Suppressor macrophage treated with lipopolysaccharide for 4 hours (primary cell): ENCODE data around the gene RNF14.
"Not testable (repeated sequence)": the region's sequence is repeated elsewhere in the genome, so short reads cannot be mapped to it uniquely, and the experiment has no call there.

Experiments used
- DNase-seq: peaks from one replicate; pipeline ENCODE4 v3.0.0-alpha.2; 2020

RNF14 gene

DNA sequence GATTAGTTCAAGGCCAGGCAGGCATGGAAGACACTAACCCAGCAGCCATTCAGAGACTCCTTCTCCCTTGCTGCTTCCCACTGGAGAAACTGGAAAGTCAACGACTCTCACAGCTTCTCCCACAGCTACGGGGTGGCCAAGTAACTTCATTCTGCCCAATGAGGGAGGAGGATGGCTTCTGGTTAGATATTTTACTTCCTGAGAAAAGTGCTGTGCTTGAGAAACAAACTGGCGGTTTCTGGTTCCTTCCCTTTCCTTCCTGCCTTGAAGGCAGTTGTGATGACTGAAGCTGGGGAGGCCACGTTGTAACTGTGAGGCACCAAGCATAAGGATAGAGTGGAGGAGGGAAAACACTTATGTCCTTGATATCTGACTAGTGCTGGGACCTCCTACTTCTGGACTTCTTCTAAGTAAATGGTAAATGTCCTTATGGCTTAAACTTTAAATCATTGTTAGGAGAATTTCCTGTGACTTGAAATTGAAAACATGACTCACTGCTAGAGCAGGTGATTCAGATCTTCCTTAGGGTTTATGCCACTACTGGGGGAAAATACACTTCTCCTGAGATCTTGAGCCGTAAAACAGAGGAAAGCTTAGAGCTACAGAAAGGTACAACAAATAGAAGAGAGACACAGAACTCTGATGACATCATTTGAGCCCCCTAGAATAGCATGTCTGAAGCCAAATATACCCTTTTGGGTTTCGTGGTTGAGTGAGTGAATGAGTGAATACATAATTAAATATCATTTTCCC is 47.1 kb downstream of the RNF14 start:
- DNase-seq: peak; percentile 80

DNA sequence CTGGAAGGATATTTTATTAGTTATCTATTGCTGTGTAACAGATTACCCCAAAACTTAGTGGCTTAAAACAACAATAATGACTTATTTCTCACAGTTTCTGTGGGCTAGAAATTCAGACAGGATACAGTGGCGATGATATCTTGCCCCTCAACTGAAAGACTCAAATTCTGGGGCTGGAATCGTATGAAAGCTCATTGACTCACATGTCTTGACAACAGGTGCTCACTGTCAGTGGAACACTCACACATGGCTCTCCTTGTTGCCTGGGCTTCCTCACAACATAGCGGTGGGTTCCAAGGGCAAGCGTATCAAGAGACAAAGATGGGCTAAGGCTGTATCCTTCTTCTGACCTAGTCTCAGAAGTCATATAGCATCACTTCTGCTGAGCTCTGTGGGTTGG is 47.7 kb downstream of the RNF14 start:
- DNase-seq: no peak

DNA sequence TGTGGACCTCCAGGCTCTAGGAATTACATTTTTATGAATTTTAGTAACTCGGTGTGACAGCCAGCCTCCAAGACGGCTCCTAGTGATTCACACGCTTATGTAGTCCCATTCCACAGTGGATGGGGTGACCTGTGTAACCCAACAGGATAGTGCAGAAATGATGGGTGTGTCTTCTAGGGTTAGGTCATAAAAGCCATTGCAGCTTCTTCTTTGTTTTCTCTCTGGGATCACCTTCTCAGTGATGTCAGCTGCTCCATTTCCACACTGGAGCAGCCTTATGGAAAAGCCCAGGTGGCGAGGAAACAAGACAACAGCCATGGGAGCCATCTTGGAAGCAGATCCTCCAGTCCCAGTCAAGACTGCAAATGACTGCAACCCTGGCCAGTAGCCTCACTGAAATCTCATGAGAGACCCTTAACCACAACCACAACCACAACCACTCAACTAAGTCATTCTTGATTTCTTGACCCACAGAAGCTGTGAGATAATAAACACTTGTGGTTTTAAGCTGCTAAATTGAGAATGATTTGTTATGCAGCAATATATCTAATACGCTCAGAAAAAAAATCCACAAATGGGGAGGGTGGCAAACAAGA is 49.0 kb downstream of the RNF14 start:
- DNase-seq: no peak

DNA sequence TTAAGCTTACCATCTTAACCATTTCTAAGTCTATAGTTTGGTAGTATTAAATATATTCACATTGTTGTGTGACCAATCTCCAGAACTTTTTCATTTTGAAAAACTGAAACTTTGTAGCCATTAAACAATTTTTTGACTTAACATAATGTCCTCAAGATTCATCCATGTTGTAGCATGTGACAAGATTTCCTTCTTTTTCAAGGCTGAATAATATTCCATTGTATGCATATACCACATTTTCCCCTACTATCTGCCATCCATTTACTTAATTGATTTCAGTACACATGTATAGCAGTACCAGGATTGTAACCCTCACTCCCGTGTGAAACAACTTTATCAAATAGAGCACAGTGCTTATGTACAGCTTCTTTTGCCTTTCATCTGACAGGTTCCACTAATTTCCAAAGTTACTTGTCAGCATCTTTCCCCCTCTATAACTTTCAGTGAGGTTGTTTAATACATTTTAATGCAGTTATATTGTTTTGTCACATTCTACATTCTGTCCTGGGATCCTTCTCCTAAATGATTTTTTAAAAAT is 51.3 kb downstream of the RNF14 start:
- no peak for DNase-seq

DNA sequence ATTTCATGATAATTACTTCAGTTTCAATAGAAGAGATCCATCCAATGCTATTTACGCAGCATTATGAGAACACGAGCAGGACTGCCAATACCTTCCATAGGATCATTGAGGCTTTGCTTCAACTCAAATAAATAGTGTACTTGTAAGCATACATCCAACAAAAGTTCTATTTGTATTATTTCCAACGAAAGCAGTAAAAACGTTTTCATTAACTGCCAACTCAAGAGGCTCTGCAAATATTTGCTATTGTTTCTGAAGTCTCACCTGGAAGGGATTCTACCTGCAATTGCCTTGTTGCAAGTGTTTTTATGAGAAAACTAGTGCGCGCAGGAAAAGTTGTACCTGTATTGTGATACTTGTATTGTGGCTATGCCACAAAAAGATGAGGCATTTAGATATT is 54.9 kb downstream of the RNF14 start:
- DNase-seq: no peak

DNA sequence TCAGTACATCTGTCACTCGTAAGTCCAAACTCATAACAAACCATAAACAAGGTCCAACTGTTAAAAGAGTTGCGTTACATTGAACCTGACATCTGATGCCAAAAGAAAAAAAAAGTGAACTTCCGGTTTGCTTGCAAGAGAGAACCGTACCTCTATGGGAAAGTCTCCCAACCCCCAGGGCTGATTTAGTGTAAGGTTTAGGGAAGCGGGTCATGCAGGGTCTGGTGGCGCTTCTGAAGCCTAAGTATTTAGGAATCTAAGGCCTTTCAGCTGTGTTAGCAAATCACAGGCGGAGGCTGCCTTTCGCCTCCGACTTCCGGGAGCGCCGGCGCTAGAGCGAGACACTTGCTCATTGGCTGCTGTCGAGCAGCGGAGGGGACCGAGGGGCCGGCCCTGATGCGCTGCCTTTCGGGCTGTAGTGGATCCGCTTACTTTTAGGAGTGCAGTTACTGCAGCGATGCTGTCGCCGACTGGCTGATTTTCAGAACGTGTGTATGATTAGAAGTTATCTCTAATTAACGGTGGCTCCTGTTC is 55.9 kb downstream of the RNF14 start:
- peak; percentile 89 for DNase-seq

DNA sequence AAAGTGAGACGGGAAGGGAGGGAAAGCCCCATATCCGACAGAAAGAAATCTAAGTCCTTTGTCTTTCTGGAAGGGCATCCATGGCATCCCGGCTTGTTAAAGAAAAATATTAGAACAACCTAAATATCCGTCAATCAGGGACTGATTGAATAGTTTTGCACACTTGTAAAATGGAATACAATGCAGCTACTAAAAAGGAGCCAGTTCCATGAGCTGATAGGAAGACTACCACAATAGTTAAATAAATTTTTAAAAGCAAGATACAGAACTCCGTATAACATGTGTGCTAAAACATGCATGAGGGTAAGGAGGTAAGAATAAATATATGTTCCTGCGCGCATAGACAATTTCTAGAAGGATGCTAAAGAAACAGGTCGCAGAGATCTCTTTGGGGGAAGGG is 56.7 kb downstream of the RNF14 start:
- no peak for DNase-seq

DNA sequence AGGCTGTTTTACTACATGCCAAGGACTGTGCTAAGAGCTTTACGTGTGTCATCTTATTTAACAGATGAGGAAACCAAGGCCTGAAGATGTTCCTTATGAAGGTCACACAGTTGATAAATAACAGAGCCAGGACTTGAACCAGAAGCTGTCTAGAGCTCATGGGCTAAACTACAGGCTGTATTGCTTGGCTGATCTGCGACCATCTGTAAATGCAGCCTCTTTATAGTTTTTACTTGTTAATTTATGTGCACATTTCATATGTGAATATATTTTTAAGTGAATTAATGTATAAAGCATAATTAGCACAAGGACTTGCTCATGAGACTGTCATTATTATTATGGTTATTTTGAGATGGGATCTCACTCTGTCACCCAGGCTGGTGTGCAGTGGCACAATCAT is 63.2 kb downstream of the RNF14 start:
- DNase-seq: no peak

DNA sequence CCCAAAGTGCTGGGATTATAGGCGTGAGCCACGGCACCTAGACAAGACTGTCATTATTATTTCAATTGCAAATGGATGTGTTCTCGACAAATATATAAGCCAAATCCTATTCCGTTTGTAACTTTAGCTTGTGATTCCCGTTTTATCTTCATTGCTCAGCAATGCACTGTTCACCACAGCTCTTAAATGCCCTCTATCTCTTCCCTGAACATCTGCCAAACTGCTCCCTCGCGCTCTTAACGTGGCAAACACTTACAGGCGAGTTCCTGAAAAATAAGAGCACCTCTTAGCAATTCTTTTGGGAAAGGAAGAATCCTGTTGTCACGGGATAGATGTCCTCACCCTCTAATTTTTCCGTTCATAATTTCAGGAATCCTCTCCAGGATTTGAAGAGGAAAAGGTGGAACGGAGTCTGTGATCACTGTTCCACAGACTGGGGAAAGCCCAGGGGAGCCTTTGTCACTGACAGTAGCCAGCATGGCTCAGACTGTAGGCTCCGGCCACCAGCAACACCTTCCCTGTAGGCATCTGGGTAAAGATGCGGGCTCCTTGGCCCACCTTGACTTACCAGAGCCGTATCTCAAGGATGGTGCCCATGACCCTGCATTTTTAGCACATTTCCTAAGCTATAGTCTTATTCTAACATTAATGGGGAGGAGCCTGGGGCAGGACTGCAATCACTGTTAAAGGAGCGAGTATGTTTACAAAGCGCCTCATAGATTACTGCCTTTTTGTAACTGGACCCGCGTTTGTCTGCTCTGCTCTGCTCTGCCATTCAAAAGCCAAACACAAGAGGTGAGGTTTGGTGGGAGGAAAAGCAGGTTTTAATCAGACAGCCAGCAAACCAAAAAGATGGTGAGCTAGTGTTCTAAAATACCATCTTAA is 64.1 kb downstream of the RNF14 start:
- no peak for DNase-seq

DNA sequence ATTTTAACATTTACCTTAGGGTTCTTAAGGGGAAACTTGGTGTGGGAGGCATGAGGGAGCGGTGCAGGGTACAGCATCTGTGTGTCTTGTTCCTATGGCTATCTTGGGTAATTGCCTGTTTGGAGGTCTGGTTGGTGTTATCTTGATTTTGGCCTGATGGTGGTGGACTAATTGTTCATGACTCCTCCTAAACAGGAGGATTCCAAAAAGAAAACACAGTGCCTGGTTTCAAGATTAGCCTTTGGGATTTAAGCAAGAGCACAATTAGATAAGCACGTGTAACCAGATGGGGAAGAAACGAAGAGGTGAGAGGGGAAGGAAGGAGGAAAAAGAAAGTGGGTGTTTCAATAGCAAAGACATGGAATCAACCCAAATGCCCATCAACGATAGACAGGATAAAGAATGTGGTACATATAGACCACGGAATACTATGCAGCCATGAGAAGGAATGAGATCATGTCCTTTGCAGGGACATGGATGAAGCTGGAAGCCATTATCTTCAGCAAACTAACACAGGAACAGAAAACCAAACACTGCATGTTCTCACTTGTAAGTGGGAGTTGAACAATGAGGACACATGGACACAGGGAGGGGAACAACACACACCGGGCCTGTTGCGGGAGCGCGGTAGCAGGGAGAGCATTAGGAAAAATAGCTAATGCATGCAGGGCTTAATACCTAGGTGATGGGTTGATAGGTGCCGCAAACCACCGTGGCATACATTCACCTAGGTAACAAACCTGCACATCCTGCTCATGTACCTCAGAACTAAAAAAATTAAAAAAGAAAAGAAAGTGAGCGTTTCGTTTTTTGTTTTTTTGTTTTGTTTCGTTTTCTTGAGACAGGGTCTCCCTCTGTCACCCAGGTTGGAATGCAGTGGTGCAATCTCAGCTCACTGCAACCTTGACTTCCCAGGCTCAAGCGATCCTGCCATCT is 65.0 kb downstream of the RNF14 start:
- not testable (repeated sequence) for DNase-seq

DNA sequence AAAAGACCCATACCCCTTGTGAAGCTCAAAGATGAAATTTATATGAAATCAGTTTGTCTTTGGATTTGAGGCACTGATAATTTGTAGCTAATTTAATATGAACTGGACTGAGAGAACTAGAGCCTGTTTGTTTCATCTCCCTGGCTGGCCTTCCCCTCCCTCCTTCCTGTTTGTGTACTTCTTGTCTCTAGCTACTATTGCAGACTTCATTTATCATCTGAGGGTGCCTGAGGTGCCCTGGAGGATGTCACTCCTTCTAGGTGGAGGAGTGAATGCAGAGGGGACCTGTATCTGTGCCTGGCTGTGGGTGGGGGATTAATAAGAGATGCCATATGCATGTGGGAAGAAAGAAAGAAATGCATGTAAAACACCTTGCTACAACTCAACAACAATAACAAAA is 66.1 kb downstream of the RNF14 start:
- no peak for DNase-seq

DNA sequence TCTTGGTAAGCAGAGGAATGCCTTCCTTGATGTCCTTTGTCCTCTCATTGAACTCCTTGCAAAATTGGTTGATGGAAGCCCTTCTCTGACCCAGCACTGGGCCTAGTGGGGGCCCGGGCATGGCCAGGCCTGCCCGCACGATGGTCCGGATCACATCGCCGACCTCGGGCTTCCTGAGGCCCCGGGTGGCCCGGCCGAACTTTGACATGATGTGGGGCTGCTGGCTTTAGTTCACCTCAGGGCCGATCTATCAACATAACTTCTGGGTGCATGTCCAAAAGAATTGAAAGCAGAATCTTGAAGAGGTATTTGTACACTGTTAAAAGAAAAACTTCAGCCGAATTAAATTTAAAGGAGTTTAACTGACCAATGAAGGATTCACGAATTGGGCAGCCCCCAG is 68.0 kb downstream of the RNF14 start:
- no peak for DNase-seq

DNA sequence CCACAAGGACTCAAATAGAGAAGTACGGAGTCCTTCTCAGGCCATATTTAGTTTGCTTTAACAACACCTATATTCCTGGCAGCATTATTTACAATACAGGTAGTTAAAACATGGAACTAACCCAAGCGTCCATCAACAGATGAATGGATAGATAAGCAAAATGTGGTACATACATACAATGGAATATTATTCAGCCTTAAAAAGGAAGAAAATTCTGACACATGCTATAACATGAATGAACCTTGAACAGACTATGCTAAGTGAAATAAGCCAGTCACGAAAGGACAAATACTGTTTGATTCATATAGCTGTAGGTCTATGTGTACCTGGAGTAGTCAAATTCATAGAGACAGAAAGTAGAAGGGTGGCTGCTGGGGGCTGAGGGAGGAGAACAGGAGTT is 68.7 kb downstream of the RNF14 start:
- not testable (repeated sequence) for DNase-seq

DNA sequence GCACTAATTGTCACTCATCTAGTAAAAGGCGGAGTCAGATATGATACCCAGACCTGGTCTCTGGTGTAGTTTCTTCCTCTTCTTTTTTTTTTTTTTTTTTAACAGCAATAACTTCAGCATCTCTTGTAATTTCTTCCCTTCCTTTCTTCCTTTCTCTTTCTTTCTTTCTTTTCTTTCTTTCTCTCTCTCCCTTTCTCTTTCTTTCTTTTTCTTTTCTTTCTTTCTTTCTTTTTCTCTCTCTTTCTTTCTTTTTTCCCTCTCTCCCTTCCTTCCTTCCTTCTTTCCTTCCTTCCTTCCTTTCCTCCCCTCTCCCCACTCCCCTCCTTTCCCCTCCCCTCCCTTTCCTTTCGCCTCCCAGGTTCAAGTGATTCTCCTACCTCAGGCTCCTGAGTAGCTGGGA is 69.8 kb downstream of the RNF14 start:
- no peak for DNase-seq
